ENCODE data around the gene USP34. TPM values are rescaled to one million over a fixed set of nuclear protein-coding genes. Genes with fewer than 3 reads are reported as not detected.
"Not testable (repeated sequence)": the region's sequence is repeated elsewhere in the genome, so short reads cannot be mapped to it uniquely, and the experiment has no call there.

USP34 gene
- total and polyA plus RNA-seq, 7 experiments from 2014 or later, result 15.3 to 186 (median 164) TPM

GRCh38 chr2:61149074-61149473, 321.8 kb downstream of the USP34 start:
- peaks cover 0 to 2% (median 0%) of the 10 kb centered on the region in 5 donors for H3K27me3 Mint-ChIP-seq
- H3K4me3 Mint-ChIP-seq, result no peak overlapping the region
- H3K4me1 Mint-ChIP-seq, result peaks cover 2 to 18% (median 10%) of the 10 kb centered on the region in 7 donors
- peaks cover 4 to 5% of the 10 kb centered on the region in 2 donors for H3K4me1 ChIP-seq (ENCODE audit: control insufficient read depth in 2 of 2, insufficient read depth in 2 of 2, low read length in 2 of 2)
- peaks cover 0 to 2% (median 0%) of the 10 kb centered on the region in 11 donors for H3K9me3 Mint-ChIP-seq
- no peak overlapping the region for H3K4me3 ChIP-seq (ENCODE audit: low read length)
- ChIA-PET POLR2A (interaction anchor here (1.4 kb wide), 1 partner anchor 27 kb away, joined by 3 read pairs; no protein-coding TSS in a partner anchor), CTCF (no interaction called here)
- intact Hi-C loops (cut with micrococcal nuclease), result loop anchor here (10.0 kb wide), 3 partner anchors 326 to 736 kb away; partner anchors contain the start of genes CCT4 (in 1 of the 2) and USP34 (in 1 of the 2)
- peaks cover 0 to 22% (median 5%) of the 10 kb centered on the region in 3 experiments for H3K36me3 ChIP-seq (ENCODE audit: control insufficient read depth in 2 of 3, insufficient read depth in 3 of 3, low read length in 3 of 3)
- no peak overlapping the region for H3K27ac ChIP-seq (ENCODE audit: low read depth, low read length)
- H3K9me3 ChIP-seq (ENCODE audit: control insufficient read depth in 2 of 3, low read length in 3 of 3), result no peaks in the 10 kb centered on the region
- H3K27ac Mint-ChIP-seq, result no peak overlapping the region
- ATAC-seq (no peak), DNase-seq (no peak)
- no peaks in the 10 kb centered on the region for H3K27me3 ChIP-seq (ENCODE audit: control insufficient read depth in 2 of 2, insufficient read depth in 2 of 2, low read length in 2 of 2)
- H3K36me3 Mint-ChIP-seq, result peaks cover 10 to 31% (median 16%) of the 10 kb centered on the region in 5 donors

GRCh38 chr2:61148091-61148490, 322.8 kb downstream of the USP34 start:
- POLR2A ChIA-PET; H3K9me3 ChIP-seq (ENCODE audit: control insufficient read depth in 2 of 3, low read length in 3 of 3); DNase-seq; H3K27me3 Mint-ChIP-seq; H3K4me3 ChIP-seq (ENCODE audit: low read length); H3K27me3 ChIP-seq (ENCODE audit: control insufficient read depth in 2 of 2, insufficient read depth in 2 of 2, low read length in 2 of 2); H3K4me3 Mint-ChIP-seq; H3K27ac Mint-ChIP-seq; H3K27ac ChIP-seq (ENCODE audit: low read depth, low read length); ATAC-seq; H3K9me3 Mint-ChIP-seq; H3K4me1 ChIP-seq (ENCODE audit: control insufficient read depth in 2 of 2, insufficient read depth in 2 of 2, low read length in 2 of 2): not testable (repeated sequence)
- peaks cover 0 to 22% (median 5%) of the 10 kb centered on the region in 3 experiments for H3K36me3 ChIP-seq (ENCODE audit: control insufficient read depth in 2 of 3, insufficient read depth in 3 of 3, low read length in 3 of 3)
- intact Hi-C loops (cut with micrococcal nuclease), result loop anchor here (10.0 kb wide), 3 partner anchors 327 to 737 kb away; partner anchors contain the start of genes CCT4 (in 1 of the 2) and USP34 (in 1 of the 2)
- Mint-ChIP-seq H3K4me1 (peaks cover 2 to 18% (median 10%) of the 10 kb centered on the region in 7 donors), H3K36me3 (peaks cover 10 to 31% (median 16%) of the 10 kb centered on the region in 5 donors)
- CTCF ChIA-PET, result interaction anchor here (0.5 kb wide), 1 partner anchor 28 kb away, joined by 3 read pairs; no protein-coding TSS in a partner anchor

- CTCF ChIA-PET, result no interaction called here
- Mint-ChIP-seq H3K4me1 (peaks cover 2 to 18% (median 10%) of the 10 kb centered on the region in 7 donors), H3K27ac (peak overlapping the region in 7 of 9 donors; percentile 36 to 94 (median 76)), H3K4me3 (peak overlapping the region; percentile 51 to 98 (median 90)), H3K27me3 (peaks cover 0 to 2% (median 0%) of the 10 kb centered on the region in 5 donors), H3K9me3 (peaks cover 0 to 2% (median 0%) of the 10 kb centered on the region in 11 donors), H3K36me3 (peaks cover 10 to 24% (median 19%) of the 10 kb centered on the region in 5 donors)
- peaks cover 0 to 22% (median 0%) of the 10 kb centered on the region in 3 experiments for H3K36me3 ChIP-seq (ENCODE audit: control insufficient read depth in 2 of 3, insufficient read depth in 3 of 3, low read length in 3 of 3)
- POLR2A ChIA-PET, result interaction anchor here (0.7 to 2.7 kb wide), 7 partner anchors 9 to 129 kb away, joined by 3 to 55 read pairs (median 3); partner anchors contain the start of gene PEX13
- H3K27me3 ChIP-seq (ENCODE audit: control insufficient read depth in 2 of 2, insufficient read depth in 2 of 2, low read length in 2 of 2), result no peaks in the 10 kb centered on the region
- peaks cover 4 to 5% of the 10 kb centered on the region in 2 donors for H3K4me1 ChIP-seq (ENCODE audit: control insufficient read depth in 2 of 2, insufficient read depth in 2 of 2, low read length in 2 of 2)
- no peaks in the 10 kb centered on the region for H3K9me3 ChIP-seq (ENCODE audit: control insufficient read depth in 2 of 3, low read length in 3 of 3)
- no peak overlapping the region for H3K4me3 ChIP-seq (ENCODE audit: low read length)
- DNase-seq (no peak), ATAC-seq (no peak)
- intact Hi-C loops (cut with micrococcal nuclease), result loop anchor here (1.0 to 10.0 kb wide), 11 partner anchors 31 to 739 kb away; partner anchors contain the start of genes SANBR (in 2 of the 2), CCT4 (in 1 of the 2), FAM161A (in 1 of the 2) and PEX13 (in 1 of the 2)
- H3K27ac ChIP-seq (ENCODE audit: low read depth, low read length), result peak overlapping the region; percentile 73
These were observed 324.9 kb downstream of the USP34 start for GRCh38 chr2:61145990-61146389.

- intact Hi-C loops (cut with micrococcal nuclease), result loop anchor here (1.0 to 10.0 kb wide), 11 partner anchors 33 to 740 kb away; partner anchors contain the start of genes PEX13 (in 2 of the 2), SANBR (in 2 of the 2), CCT4 (in 1 of the 2) and FAM161A (in 1 of the 2)
- Mint-ChIP-seq H3K4me1 (peaks cover 0 to 18% (median 7%) of the 10 kb centered on the region in 7 donors), H3K27ac (peak overlapping the region; percentile 90 to 98 (median 95)), H3K4me3 (peak overlapping the region; percentile 88 to 98 (median 94)), H3K9me3 (peaks cover 0 to 2% (median 0%) of the 10 kb centered on the region in 11 donors), H3K27me3 (peaks cover 0 to 2% (median 0%) of the 10 kb centered on the region in 5 donors), H3K36me3 (peaks cover 6 to 17% (median 13%) of the 10 kb centered on the region in 5 donors)
- POLR2A ChIA-PET, result interaction anchor here (0.5 to 2.7 kb wide), 10 partner anchors 12 to 382 kb away, joined by 3 to 55 read pairs (median 4); partner anchors contain the start of genes PEX13 and SANBR
- DNase-seq (peak; percentile 74 to 90 (median 86)), ATAC-seq (peak; percentile 92)
- peaks cover 0 to 11% (median 0%) of the 10 kb centered on the region in 3 experiments for H3K36me3 ChIP-seq (ENCODE audit: control insufficient read depth in 2 of 3, insufficient read depth in 3 of 3, low read length in 3 of 3)
- H3K27ac ChIP-seq (ENCODE audit: low read depth, low read length), result peak overlapping the region; percentile 73
- CTCF ChIA-PET, result interaction anchor here (1.6 kb wide), 1 partner anchor 9 kb away, joined by 6 read pairs; no protein-coding TSS in a partner anchor
- peaks cover 4 to 5% of the 10 kb centered on the region in 2 donors for H3K4me1 ChIP-seq (ENCODE audit: control insufficient read depth in 2 of 2, insufficient read depth in 2 of 2, low read length in 2 of 2)
- H3K4me3 ChIP-seq (ENCODE audit: low read length), result peak overlapping the region; percentile 82
- no peaks in the 10 kb centered on the region for H3K9me3 ChIP-seq (ENCODE audit: control insufficient read depth in 2 of 3, low read length in 3 of 3)
- H3K27me3 ChIP-seq (ENCODE audit: control insufficient read depth in 2 of 2, insufficient read depth in 2 of 2, low read length in 2 of 2), result no peaks in the 10 kb centered on the region
These were observed 326.1 kb downstream of the USP34 start for GRCh38 chr2:61144697-61145268.

DNA sequence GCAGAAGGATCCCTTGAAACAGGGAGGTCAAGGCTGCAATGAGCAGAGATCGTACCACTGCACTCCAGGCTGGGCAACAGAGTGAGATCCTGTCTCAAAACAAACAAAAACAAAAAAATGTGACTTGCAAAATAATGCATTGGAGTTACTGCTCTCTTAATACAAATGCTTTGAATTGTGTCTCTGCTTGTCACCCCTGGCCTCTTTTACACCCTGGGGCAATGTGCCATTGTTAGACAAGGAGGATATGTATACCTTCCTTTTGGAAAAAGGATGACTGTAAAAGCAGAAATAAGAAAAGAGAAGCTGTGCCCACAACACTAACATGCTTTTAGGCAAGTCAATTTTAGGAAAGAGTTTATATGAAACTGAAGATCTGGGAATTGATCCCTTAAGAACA, 329.7 kb downstream of the USP34 start:
- peaks cover 0 to 2% (median 0%) of the 10 kb centered on the region in 11 donors for H3K9me3 Mint-ChIP-seq
- ChIA-PET CTCF (interaction anchor here (0.6 kb wide), 1 partner anchor 1124 kb away, joined by 7 read pairs; no protein-coding TSS in a partner anchor), POLR2A (no interaction called here)
- no peaks in the 10 kb centered on the region for H3K36me3 ChIP-seq (ENCODE audit: control insufficient read depth in 2 of 3, insufficient read depth in 3 of 3, low read length in 3 of 3)
- H3K9me3 ChIP-seq (ENCODE audit: control insufficient read depth in 2 of 3, low read length in 3 of 3), result no peaks in the 10 kb centered on the region
- H3K27me3 Mint-ChIP-seq, result peaks cover 0 to 6% (median 0%) of the 10 kb centered on the region in 5 donors
- H3K27me3 ChIP-seq (ENCODE audit: control insufficient read depth in 2 of 2, insufficient read depth in 2 of 2, low read length in 2 of 2), result no peaks in the 10 kb centered on the region
- intact Hi-C loops (cut with micrococcal nuclease), result loop anchor here (10.0 kb wide), 3 partner anchors 334 to 744 kb away; partner anchors contain the start of genes CCT4 (in 1 of the 2) and USP34 (in 1 of the 2)
- no peak overlapping the region for H3K27ac Mint-ChIP-seq
- peaks cover 4 to 5% of the 10 kb centered on the region in 2 donors for H3K4me1 ChIP-seq (ENCODE audit: control insufficient read depth in 2 of 2, insufficient read depth in 2 of 2, low read length in 2 of 2)
- ATAC-seq (no peak), DNase-seq (no peak)
- H3K4me1 Mint-ChIP-seq, result peaks cover 1 to 11% (median 6%) of the 10 kb centered on the region in 7 donors
- H3K27ac ChIP-seq (ENCODE audit: low read depth, low read length), result no peak overlapping the region
- H3K4me3 Mint-ChIP-seq, result peak overlapping the region in 1 of 10 donors; percentile 12
- H3K36me3 Mint-ChIP-seq, result peaks cover 0 to 10% (median 0%) of the 10 kb centered on the region in 5 donors
- H3K4me3 ChIP-seq (ENCODE audit: low read length), result no peak overlapping the region

GRCh38 chr2:61138859-61139258, 332.0 kb downstream of the USP34 start:
- CTCF ChIA-PET, result no interaction called here
- intact Hi-C loops (cut with micrococcal nuclease), result loop anchor here (5.0 to 10.0 kb wide), 2 partner anchors 518 to 1276 kb away; no protein-coding TSS in a partner anchor
- POLR2A ChIA-PET, result no interaction called here

More at GRCh38 chr2:61138859-61139258, 332.0 kb downstream of the USP34 start:
- H3K27me3 ChIP-seq (ENCODE audit: control insufficient read depth in 2 of 2, insufficient read depth in 2 of 2, low read length in 2 of 2), result no peaks in the 10 kb centered on the region
- DNase-seq (no peak), ATAC-seq (no peak)
- H3K27ac ChIP-seq (ENCODE audit: low read depth, low read length), result no peak overlapping the region
- Mint-ChIP-seq H3K4me3 (no peak overlapping the region), H3K36me3 (peaks cover 0 to 6% (median 0%) of the 10 kb centered on the region in 5 donors), H3K4me1 (peaks cover 0 to 6% (median 1%) of the 10 kb centered on the region in 7 donors), H3K27ac (no peak overlapping the region), H3K9me3 (no peaks in the 10 kb centered on the region), H3K27me3 (peaks cover 0 to 4% (median 0%) of the 10 kb centered on the region in 5 donors)
- no peak overlapping the region for H3K4me3 ChIP-seq (ENCODE audit: low read length)
- H3K9me3 ChIP-seq (ENCODE audit: control insufficient read depth in 2 of 3, low read length in 3 of 3), result no peaks in the 10 kb centered on the region
- H3K36me3 ChIP-seq (ENCODE audit: control insufficient read depth in 2 of 3, insufficient read depth in 3 of 3, low read length in 3 of 3), result no peaks in the 10 kb centered on the region
- no peaks in the 10 kb centered on the region for H3K4me1 ChIP-seq (ENCODE audit: control insufficient read depth in 2 of 2, insufficient read depth in 2 of 2, low read length in 2 of 2)

Data from naive thymus-derived CD4-positive, alpha-beta T cell (primary cell).